GM15510 (cell line): Measurements from ENCODE around the gene FLNB.

Source experiments
- POLR2A ChIP-seq: IDR thresholded peaks from 3 replicates; pipeline ENCODE4 v1.6.1; 2011; ENCODE audit warnings: borderline replicate concordance; ENCODE audit not compliant: insufficient read length; ENCODE audit errors: extremely low read depth

Gene FLNB

DNA sequence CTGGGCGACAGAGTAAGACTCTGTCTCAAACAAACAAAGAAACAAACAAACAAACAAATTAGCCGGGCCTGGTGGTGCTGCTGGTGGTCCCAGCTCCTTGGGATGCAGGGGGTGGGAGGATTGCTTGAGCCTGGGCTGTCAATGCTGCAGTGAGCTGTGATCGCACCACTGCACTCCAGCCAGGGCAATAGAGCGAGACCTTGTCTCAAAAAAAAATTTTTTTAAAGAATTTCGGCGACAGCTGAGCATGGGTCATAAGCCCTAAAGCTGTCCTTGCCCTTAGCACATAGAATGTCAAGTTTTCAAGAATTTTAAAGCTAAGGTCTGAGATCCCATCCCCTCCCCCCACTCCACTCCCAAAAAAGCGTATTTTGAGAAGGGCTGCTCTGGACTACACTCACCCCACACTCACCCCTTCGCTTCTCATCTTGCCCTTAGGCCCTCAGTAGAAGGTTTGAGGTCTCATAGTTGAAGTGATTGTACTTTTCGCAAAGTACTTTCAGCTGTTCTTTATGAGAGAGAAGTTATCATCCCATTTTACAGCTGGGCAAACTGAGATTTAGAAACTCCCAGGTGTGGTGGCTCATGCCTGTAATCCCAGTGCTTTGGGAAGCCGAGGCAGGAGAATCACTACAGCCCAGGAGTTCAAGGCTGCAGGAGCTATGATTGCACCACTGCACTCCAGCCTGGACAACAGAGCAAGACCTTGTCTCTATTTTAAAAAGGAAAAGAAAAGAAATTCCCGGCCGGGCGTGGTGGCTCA, 34.3 kb upstream of the FLNB start:
- no peak for TF ChIP-seq POLR2A

DNA sequence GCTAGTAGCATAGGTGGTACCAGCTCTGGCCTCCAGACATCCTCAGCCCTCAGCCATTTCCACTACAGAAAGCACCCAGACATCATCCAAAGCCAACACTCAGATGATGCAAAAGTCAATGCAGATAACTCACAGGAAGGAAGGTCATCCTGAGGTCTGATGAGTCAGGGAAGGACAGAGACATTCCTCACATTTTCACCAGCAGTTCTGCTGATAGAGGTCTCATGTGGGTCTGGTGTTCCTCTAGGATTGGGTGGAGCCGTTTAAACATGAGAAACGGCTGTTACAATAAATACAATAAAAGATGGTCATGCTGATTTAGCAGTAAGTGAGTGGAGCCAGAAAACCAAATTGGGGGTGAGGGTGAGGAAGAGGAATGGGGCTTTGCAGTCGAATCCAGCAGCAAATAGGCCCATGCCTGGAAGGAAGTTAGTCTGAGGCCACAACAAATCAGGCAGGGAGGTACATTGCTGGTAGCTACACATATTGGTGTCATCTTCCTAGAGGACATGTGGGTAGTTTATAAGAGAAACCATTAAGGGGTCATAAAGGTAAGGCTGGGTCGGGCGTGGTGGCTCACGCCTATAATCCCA, 33.3 kb upstream of the FLNB start:
- no peak for TF ChIP-seq POLR2A

DNA sequence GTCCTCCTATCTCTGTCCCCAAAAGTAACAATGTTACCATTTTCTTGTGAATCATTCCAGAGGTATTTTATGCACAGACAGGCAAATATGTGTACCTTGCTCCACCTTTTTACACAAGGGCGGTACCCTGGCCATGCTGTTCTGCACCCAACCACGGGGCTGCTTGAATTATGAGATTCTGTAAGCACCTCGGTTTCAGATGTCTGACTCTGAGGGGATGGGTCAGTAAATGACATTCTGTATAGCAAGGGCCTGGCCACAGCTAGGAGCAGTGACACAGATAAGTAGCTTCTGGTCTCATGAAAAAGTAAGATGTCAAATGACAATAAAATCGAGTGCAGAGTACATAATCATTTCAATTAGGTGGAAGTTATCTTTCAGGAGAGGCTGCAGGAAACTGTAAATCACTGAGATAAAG, 30.4 kb upstream of the FLNB start:
- no peak for TF ChIP-seq POLR2A

DNA sequence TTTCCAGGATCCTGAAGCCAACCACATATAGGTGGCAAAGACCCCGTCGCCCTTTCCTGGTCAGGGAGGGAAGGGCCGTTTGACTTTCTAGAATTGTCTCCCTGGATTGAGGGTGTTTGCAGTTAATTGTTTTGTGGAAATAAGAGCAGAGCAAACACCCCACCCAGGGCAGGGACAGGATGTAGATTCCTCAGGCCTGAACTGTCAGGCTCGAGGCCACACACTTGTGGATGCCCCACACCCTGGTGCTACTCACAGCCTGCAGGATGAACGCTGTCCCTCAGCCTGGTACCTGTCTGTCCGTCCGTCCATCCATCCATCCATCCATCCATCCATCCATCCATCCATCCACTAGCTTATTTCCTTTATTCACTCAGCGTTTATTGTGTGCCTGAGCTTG, 29.9 kb upstream of the FLNB start:
- TF ChIP-seq POLR2A = no peak

DNA sequence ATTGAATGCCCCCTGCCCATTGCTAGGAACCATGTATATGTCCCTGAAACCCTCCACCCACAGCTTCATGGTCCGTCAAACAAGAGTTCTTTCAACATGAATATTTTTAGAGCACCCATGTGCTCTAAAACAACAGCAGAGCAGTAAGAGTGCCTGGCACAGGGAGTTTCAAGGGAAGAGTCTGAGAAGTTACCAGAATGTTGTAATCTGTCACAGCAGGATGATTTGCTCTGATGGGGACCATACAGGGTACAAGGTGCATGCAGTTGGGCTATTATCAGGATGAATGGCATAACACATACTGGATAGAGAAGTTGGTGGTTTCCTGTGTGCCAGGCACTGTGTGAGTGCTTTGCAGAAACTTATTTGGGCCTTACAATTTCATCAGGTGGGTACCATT, 27.8 kb upstream of the FLNB start:
- no peak for TF ChIP-seq POLR2A

DNA sequence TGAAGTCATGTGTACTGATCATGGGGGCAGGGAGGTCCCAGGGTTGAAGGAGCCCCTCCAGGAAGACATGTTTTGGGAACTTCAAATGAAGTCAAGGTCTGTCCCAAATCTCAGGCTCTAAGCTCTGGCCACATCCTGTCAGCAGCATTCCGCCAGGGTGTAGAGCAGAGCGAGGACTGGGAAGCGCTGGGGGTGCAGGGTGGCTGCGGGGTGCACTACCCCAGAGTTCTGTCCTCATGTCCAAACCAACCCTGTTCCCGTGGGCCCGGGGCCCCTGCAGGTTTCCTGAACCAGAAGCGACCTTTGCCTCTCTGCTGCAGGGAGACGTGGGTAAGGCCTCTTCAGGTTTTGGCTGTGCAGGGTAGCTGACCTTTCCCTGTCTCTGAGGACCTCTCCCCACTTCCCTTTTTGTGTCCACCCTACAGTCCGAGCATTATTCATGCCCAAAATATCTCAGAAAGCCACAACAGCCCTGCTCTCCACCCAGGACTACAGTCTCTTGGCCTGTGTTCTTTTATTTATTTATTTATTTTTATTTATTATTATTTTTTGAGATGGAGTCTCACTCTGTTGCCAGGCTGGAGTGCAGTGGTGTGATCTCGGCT, 26.6 kb upstream of the FLNB start:
- no peak for TF ChIP-seq POLR2A

DNA sequence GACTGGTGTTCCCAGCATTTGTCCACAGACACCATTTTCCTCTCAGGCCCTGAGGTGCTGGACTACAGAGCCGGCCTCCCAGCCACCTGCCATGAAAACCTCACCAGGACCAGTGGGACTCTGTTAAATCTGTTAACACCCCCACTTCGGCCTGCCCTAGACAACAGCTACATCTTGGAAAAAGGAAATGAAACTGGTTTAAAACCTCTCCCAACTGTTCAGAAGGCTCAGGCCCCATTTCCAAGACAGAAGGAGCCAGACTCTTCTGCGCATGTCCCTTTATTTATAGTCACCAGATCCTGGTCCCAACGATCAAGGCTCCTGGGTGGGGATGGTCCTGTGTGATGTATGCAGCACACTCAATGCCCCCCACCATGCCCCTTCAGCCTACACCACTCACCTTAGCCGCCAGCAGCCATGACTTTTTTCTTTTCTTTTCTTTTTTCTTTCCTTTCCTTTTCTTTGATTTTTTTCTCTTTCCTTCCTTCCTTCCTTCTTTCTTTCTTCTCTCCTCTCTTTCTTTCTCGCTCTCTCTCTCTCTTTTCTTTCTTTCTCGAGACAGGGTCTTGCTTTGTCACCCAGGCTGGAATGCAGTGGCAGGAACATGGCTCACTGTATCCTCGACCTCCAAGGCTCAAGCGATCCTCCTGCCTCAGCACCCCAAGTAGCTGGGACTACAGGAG, 25.5 kb upstream of the FLNB start:
- TF ChIP-seq POLR2A = no peak

DNA sequence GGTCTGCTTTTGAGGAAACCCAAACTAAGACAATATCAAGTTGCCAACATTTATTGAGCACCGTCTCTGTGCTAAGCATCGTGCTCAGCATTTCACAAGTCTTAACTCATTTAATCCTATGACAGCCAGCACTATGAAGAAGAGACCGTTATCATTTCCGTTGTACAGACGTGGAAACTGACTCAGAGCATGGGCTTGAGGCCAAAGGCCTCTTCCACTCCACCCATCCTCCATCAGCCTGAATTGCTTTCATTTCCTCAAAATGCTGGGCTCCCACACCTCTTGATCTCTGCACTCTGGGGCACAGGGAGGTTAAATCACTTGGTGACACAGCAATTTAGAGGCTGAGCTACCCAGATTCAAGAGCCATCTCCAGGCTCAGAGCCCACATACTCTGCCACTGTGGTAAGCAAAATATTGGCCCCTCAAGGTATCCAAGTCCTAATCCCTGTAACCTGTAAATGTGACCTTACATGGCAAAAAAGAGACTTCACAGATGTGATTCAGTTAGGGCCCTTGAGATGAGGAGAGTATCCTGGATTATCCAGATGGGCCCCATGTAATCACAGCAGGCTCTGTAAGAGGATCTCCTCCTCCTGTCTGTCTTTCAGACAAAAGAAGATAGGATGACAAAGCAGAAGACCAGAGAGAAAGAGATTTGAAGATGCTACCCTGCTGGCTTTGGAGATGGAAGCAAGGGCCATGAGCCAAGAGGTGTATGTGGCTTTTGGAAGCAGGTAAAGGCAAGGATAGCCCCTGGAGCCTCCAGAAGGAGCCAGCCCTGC, 24.3 kb upstream of the FLNB start:
- no peak for TF ChIP-seq POLR2A

DNA sequence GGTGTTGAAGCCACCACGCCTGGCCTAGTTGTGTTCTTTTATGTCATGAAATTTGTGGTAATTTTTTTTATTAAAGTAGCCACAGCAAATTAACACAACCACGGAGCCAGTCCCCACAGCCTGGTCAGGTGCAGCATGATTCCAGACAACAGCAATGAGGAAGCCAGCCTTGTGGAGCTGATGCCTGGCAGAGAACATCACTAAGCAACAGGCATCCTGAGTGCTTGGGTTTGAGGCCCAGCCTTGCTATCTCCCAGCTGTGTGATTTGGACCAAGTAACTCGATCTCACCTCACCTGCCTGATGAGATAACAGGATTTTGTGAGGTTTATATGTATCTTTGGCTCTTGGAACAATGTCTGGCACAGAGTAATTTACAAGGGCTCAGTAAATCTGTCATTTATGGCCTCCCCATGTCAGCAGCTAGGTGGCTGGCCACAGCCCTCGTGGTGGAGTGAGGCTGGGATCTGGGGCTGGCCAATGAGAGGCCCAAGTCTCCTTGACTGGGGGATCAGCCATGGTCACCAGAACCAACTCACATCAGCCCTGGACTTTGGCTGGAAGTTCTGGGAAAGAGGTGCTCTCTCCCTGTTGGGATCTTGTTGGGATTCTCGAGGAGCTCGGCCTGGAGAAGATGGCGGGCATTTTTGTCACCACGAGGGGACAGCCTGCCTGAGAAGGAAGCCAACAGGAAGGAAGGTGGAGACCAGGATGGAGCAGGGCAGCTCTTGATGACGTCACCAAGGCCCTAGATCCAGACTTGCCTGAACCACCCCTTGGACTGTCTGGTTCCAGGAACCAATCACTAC, 22.8 kb upstream of the FLNB start:
- no peak for TF ChIP-seq POLR2A

DNA sequence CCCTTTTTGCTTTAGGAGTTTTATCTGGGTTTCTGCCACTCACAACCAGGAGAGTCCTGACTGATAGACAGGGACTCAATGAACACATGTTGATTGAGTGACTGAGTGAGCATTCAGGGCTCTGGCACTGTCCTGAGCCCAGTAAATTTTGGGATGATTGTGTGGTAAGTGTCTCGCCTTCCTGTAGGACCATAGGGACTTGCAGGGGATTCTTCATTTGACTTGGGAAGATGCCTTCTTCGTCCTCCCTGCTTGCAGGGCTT, 22.3 kb upstream of the FLNB start:
- no peak for TF ChIP-seq POLR2A

DNA sequence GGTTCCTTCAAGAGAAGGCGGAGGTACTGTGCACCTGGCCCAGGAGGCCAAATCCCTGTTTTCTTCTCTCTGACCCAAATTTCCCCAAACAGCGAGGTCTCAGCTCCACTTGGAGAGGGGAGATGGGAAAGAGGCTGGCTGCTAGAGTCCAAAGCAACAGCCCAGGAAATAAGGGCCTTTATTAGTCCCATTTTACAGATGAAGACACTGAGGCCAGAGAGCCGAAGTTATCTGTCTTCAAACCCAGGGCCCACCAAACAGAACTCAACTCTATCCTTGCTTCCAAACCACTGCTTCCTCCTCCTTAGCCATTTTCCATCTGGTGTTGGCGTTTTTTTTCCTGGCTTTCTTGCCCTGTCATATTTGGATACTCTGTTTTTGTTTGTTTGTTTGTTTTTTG, 22.0 kb upstream of the FLNB start:
- no peak for TF ChIP-seq POLR2A

DNA sequence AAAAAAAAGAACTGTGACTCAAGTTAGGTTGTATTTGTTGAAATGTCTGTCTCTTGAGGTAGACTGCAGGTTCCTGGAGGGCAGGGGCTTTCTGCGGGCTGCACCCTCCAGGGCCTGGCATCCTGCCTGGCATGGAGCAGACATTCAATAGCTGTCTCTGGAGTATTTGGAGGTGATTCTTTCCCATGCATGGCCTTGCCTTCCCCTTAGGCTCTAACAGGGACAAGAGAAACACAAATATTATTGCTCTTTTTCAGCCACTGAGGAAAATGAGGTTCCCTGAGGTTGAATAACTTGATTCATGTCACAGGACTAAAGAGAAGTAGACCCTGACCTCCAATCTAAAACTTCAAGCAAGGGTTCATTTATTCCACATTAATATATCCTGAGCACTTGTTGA, 18.6 kb upstream of the FLNB start:
- no peak for TF ChIP-seq POLR2A

DNA sequence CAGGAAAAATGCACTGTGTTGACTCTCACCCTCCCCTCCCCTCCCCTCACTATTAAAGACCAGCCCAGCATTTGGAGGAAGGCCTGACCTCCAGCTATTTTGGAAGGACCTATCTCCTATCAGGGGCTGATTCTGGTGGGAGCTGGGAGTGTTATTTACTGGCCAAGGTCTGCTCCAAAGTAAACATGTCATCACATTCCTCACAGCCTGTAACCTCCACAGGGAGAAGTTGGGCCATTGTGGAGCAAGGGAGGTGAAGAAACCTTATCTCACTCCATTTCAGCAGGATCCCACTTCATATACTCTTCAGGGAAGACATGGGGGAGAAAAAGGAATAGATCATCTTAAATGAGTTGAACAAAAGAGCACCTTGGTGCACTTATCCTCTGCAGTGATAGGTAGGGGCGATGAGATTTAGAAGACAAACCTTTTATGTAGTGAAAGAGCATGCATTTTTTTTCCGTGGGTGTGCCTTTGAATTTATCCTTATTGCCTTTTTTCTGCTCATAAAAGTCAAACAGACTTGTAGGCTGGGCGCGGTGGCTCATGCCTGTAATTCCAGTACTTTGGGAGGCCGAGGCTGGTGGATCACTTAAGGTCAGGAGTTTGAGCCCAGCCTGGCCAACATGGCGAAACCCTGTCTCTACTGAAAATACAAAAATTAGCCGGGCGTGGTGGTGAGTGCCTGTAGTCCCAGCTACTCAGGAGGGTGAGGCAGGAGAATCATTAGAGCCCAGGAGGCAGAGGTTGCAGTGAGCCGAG, 15.6 kb upstream of the FLNB start:
- no peak for TF ChIP-seq POLR2A
